NCI-H2029 (cell line): Measurements from ENCODE around the gene ZNF83.
"Not testable (repeated sequence)": the region's sequence is repeated elsewhere in the genome, so short reads cannot be mapped to it uniquely, and the experiment has no call there.

ENCODE experiments used
- DNase-seq: peaks from one replicate; lab custom pipeline; 2025; lab: John Stamatoyannopoulos, UW

The ZNF83 gene

GRCh38 chr19:52637718-52638585, at the start of gene ZNF83:
TSS of gene ZNF83 (minus strand) at chr19:52638355.
- peak; percentile 95 for DNase-seq

- no peak for DNase-seq
These were observed 49.5 kb upstream of the ZNF83 start for GRCh38 chr19:52687684-52688083.

GRCh38 chr19:52685811-52686210, 47.7 kb upstream of the ZNF83 start:
- no peak for DNase-seq

- DNase-seq, result not testable (repeated sequence)
These were observed 43.1 kb upstream of the ZNF83 start for GRCh38 chr19:52681216-52681615.

- DNase-seq, result no peak
These were observed 41.4 kb upstream of the ZNF83 start for GRCh38 chr19:52679598-52679997.

GRCh38 chr19:52675239-52675638, 37.1 kb upstream of the ZNF83 start:
- DNase-seq, result not testable (repeated sequence)

GRCh38 chr19:52673014-52673413, 34.9 kb upstream of the ZNF83 start:
- no peak for DNase-seq

- DNase-seq, result no peak
These were observed 31.9 kb upstream of the ZNF83 start for GRCh38 chr19:52670046-52670445.

GRCh38 chr19:52669586-52669985, 31.4 kb upstream of the ZNF83 start:
- no peak for DNase-seq

GRCh38 chr19:52667972-52668371, 29.8 kb upstream of the ZNF83 start:
- no peak for DNase-seq

GRCh38 chr19:52666506-52666905, 28.4 kb upstream of the ZNF83 start:
- DNase-seq, result no peak

GRCh38 chr19:52665529-52665928, 27.4 kb upstream of the ZNF83 start:
- DNase-seq, result no peak

- no peak for DNase-seq
These were observed 26.9 kb upstream of the ZNF83 start for GRCh38 chr19:52665027-52665426.

- DNase-seq, result no peak
These were observed 26.3 kb upstream of the ZNF83 start for GRCh38 chr19:52664461-52664860.

GRCh38 chr19:52662631-52663030, 24.5 kb upstream of the ZNF83 start:
- no peak for DNase-seq

GRCh38 chr19:52660981-52661380, 22.8 kb upstream of the ZNF83 start:
- no peak for DNase-seq

GRCh38 chr19:52659013-52659412, 20.9 kb upstream of the ZNF83 start:
- no peak for DNase-seq

GRCh38 chr19:52658595-52658994, 20.4 kb upstream of the ZNF83 start:
- DNase-seq, result peak; percentile 58

GRCh38 chr19:52653161-52653560, 15.0 kb upstream of the ZNF83 start:
- DNase-seq, result no peak

GRCh38 chr19:52651956-52652355, 13.8 kb upstream of the ZNF83 start:
- DNase-seq, result no peak

- no peak for DNase-seq
These were observed 10.3 kb upstream of the ZNF83 start for GRCh38 chr19:52648336-52649016.

GRCh38 chr19:52646571-52647217, 8.5 kb upstream of the ZNF83 start:
- no peak for DNase-seq

GRCh38 chr19:52640916-52641315, 2.8 kb upstream of the ZNF83 start:
- DNase-seq, result no peak
